HepG2 (cell line): Measurements from ENCODE around the gene FAM174C. TPM values are rescaled to one million over a fixed set of nuclear protein-coding genes. Genes with fewer than 3 reads are reported as not detected.

ENCODE experiments used
- AKAP8 ChIP-seq: sonication (generic); formaldehyde crosslinking; IDR thresholded peaks from 2 replicates; pipeline ENCODE4 v1.5.1; 2020; ENCODE audit warnings: mild to moderate bottlenecking, missing genetic modification reagents
- ATF7-NPFF ChIP-seq: sonication (generic); formaldehyde crosslinking; IDR thresholded peaks from 2 replicates; pipeline ENCODE4 v1.8.1; 2023; ENCODE audit warnings: mild to moderate bottlenecking, low read depth, missing genetic modification reagents, moderate library complexity
- CBX5 ChIP-seq: sonication (generic); formaldehyde crosslinking; IDR thresholded peaks from 2 replicates; pipeline ENCODE4 v1.4.0; 2020; ENCODE audit warnings: missing genetic modification reagents, borderline replicate concordance
- CEBPB ChIP-seq: IDR thresholded peaks from 2 replicates; pipeline ENCODE4 v1.6.1; 2011; ENCODE audit warnings: low read depth, low read length, improper control_type of control experiment, borderline replicate concordance
- DZIP1 ChIP-seq: sonication (generic); formaldehyde crosslinking; IDR thresholded peaks from 2 replicates; pipeline ENCODE4 v1.5.0; 2020; ENCODE audit warnings: mild to moderate bottlenecking, missing genetic modification reagents
- FOXP4 ChIP-seq: sonication (generic); formaldehyde crosslinking; IDR thresholded peaks from 2 replicates; pipeline ENCODE4 v1.4.0; 2020; ENCODE audit warnings: missing genetic modification reagents
- HOMEZ ChIP-seq: IDR thresholded peaks from 2 replicates; pipeline ENCODE4 v1.6.1; 2016; ENCODE audit warnings: low read depth
- MZF1 ChIP-seq: sonication (generic); formaldehyde crosslinking; IDR thresholded peaks from 2 replicates; pipeline ENCODE4 v1.8.1; 2023; ENCODE audit warnings: mild to moderate bottlenecking, missing genetic modification reagents, borderline replicate concordance
- SMYD3 ChIP-seq: sonication (generic); formaldehyde crosslinking; IDR thresholded peaks from 2 replicates; pipeline ENCODE4 v1.8.1; 2023; ENCODE audit warnings: mild to moderate bottlenecking, missing genetic modification reagents
- SNAPC5 ChIP-seq: sonication (generic); formaldehyde crosslinking; IDR thresholded peaks from 2 replicates; pipeline ENCODE4 v1.8.1; 2023; ENCODE audit warnings: mild to moderate bottlenecking, missing genetic modification reagents, borderline replicate concordance
- SPEN ChIP-seq: sonication (generic); formaldehyde crosslinking; IDR thresholded peaks from 2 replicates; pipeline ENCODE4 v1.5.1; 2020; ENCODE audit warnings: low read depth, mild to moderate bottlenecking, missing genetic modification reagents
- SUZ12 ChIP-seq: fragments of 150-350 bp; IDR thresholded peaks from 2 replicates; pipeline ENCODE4 v1.6.1; 2014; ENCODE audit warnings: low read depth, low read length
- TFDP1 ChIP-seq: IDR thresholded peaks from 2 replicates; pipeline ENCODE4 v1.6.1; 2016; ENCODE audit warnings: missing compliant biosample characterization, missing genetic modification reagents, borderline replicate concordance
- TRAFD1 ChIP-seq: sonication (generic); formaldehyde crosslinking; IDR thresholded peaks from 2 replicates; pipeline ENCODE4 v1.5.1; 2020; ENCODE audit warnings: missing genetic modification reagents, mild to moderate bottlenecking, borderline replicate concordance
- ZNF383 ChIP-seq: sonication (generic); formaldehyde crosslinking; IDR thresholded peaks from 2 replicates; pipeline ENCODE4 v1.4.0; 2020; ENCODE audit warnings: missing genetic modification reagents, mild to moderate bottlenecking, borderline replicate concordance
- ZNF598 ChIP-seq: sonication (generic); formaldehyde crosslinking; IDR thresholded peaks from 2 replicates; pipeline ENCODE4 v1.5.1; 2020; ENCODE audit warnings: mild to moderate bottlenecking, missing genetic modification reagents, borderline replicate concordance
- ZNF660 ChIP-seq: sonication (generic); formaldehyde crosslinking; IDR thresholded peaks from 2 replicates; pipeline ENCODE4 v1.5.1; 2020; ENCODE audit warnings: mild to moderate bottlenecking, low read depth, missing genetic modification reagents, borderline replicate concordance
- polyA plus RNA-seq, 8 experiments: library from polyadenylated mRNA; depleted of rRNA in 3 of 8; stranded (reverse) in 7 of 8; unstranded in 1 of 8; fragments of >200 nt; fragmentation: Illumina TruSeq in 4 of 8; extraction: Trizol in 4 of 8; gene quantifications; 2 replicates each; pipeline versions ENCODE4 v1.2.1 to v1.2.3, GENCODE V29; 2011 to 2016; ENCODE audit warnings: low read depth in 4 of 8, missing spikeins in 1 of 8, mixed read lengths in 1 of 8; ENCODE audit not compliant: insufficient read depth in 1 of 8
- total RNA-seq, 5 experiments: library from RNA; depleted of rRNA; stranded (reverse); fragments of >200 nt; fragmentation: Illumina TruSeq; extraction: Trizol; gene quantifications; 2 replicates each; pipeline ENCODE4 v1.2.3, GENCODE V29; 2016; ENCODE audit warnings: low read depth in 1 of 5

Gene FAM174C
- total and polyA plus RNA-seq, 2 of the 13 experiments (the other 11 are each of a cell fraction or from before 2014, with no cell fraction given) = 19.5 to 31.3 TPM

GRCh38 chr19:1290703-1291651, 15.6 kb downstream of the FAM174C start (continued):
- TF ChIP-seq ZNF660 (CRISPR knock-in tag) (0 out of 2 replicates have a peak, but pooled peaks have one; percentile 46), MZF1 (CRISPR knock-in tag) (peak; percentile 36; the same call in 1 of the 2 replicates), AKAP8 (CRISPR knock-in tag) (peak; percentile 88), SUZ12 (no peak), CBX5 (CRISPR knock-in tag) (no peak), FOXP4 (CRISPR knock-in tag) (peak; percentile 85), ZNF598 (CRISPR knock-in tag) (0 out of 2 replicates have a peak, but pooled peaks have one; percentile 27), ATF7-NPFF (CRISPR knock-in tag) (peak; percentile 60; the same call in 1 of the 2 replicates), SMYD3 (CRISPR knock-in tag) (0 out of 2 replicates have a peak, but pooled peaks have one; percentile 46), CEBPB (no peak), DZIP1 (CRISPR knock-in tag) (no peak), TRAFD1 (CRISPR knock-in tag) (0 out of 2 replicates have a peak, but pooled peaks have one; percentile 65), SPEN (CRISPR knock-in tag) (peak; percentile 93), SNAPC5 (CRISPR knock-in tag) (no peak), TFDP1 (peak; percentile 37; the same call in 1 of the 2 replicates), HOMEZ (0 out of 2 replicates have a peak, but pooled peaks have one; percentile 20), ZNF383 (CRISPR knock-in tag) (0 out of 2 replicates have a peak, but pooled peaks have one; percentile 21)
